K562 (cell line): ENCODE data around the gene EMC8. TPM values are rescaled to one million over a fixed set of nuclear protein-coding genes. Genes with fewer than 3 reads are reported as not detected.

ENCODE experiments used
- FIP1L1 ChIP-seq: fragments of 200-400 bp; formaldehyde crosslinking; IDR thresholded peaks from 2 replicates; pipeline ENCODE4 v1.6.1; 2018; ENCODE audit warnings: mild to moderate bottlenecking, low read depth, low read length; ENCODE audit not compliant: poor library complexity, severe bottlenecking
- HNRNPL ChIP-seq: fragments of 200-400 bp; formaldehyde crosslinking; IDR thresholded peaks from 2 replicates; pipeline ENCODE4 v1.6.1; 2017; ENCODE audit warnings: low read depth, mild to moderate bottlenecking, low read length
- MEF2D ChIP-seq: conservative IDR thresholded peaks from 2 replicates; pipeline ENCODE4 v1.6.1; 2016; ENCODE audit warnings: low read depth, missing genetic modification characterization, missing compliant biosample characterization
- NFIX ChIP-seq: fragments of 250-450 bp; sonication (Bioruptor Pico); IDR thresholded peaks from 2 replicates; pipeline ENCODE4 v1.4.0; 2020; ENCODE audit warnings: low read depth, mild to moderate bottlenecking, moderate library complexity
- RFX7 ChIP-seq: fragments of 250-450 bp; sonication (Bioruptor Pico); IDR thresholded peaks from 2 replicates; pipeline ENCODE4 v1.5.1; 2021; ENCODE audit warnings: mild to moderate bottlenecking
- TBP ChIP-seq: optimal IDR thresholded peaks from 2 replicates; pipeline ENCODE3; 2011; ENCODE audit warnings: low read depth, low read length, improper control_type of control experiment
- ZC3H4 ChIP-seq: sonication (generic); formaldehyde crosslinking; IDR thresholded peaks from 2 replicates; pipeline ENCODE4 v1.9.0; 2021; ENCODE audit warnings: missing genetic modification reagents, borderline replicate concordance
- ZNF140 ChIP-seq: fragments of 250-450 bp; sonication (Bioruptor Pico); IDR thresholded peaks from 2 replicates; pipeline ENCODE4 v1.8.0; 2021; ENCODE audit warnings: moderate library complexity, mild to moderate bottlenecking, inconsistent platforms
- ZNF707 ChIP-seq: fragments of 250-450 bp; sonication (Bioruptor Pico); conservative IDR thresholded peaks from 2 replicates; pipeline ENCODE4 v1.8.0; 2022; ENCODE audit warnings: inconsistent platforms, mild to moderate bottlenecking, moderate library complexity
- polyA plus RNA-seq, 8 experiments: library from polyadenylated mRNA; depleted of rRNA in 4 of 8; stranded (reverse) in 5 of 8; unstranded in 3 of 8; fragments of >200 nt; fragmentation: Nextera tagmentation in 2 of 8; fragmentation: Illumina TruSeq in 1 of 8; extraction: Ambion mirVana in 2 of 8; extraction: Trizol in 1 of 8; gene quantifications; 2 replicates each; pipeline versions ENCODE4 v1.2.1 to v1.2.3, GENCODE V29; 2011 to 2014; ENCODE audit warnings: inconsistent platforms in 1 of 8, missing spikeins in 1 of 8
- total RNA-seq, 7 experiments: library from RNA; depleted of rRNA in 6 of 7; stranded (reverse); fragments of >200 nt in 6 of 7; fragmentation: Illumina TruSeq in 2 of 7; extraction: Trizol in 2 of 7; gene quantifications; 2 replicates each; pipeline versions ENCODE4 v1.2.1 to v1.2.3, GENCODE V29; 2011 to 2021; ENCODE audit warnings: low replicate concordance in 1 of 7
- TF ChIP-seq, protein P1 (sequence below): fragments of 250-450 bp; sonication (Bioruptor Pico); IDR thresholded peaks from 2 replicates; pipeline ENCODE4 v1.5.0; 2022; ENCODE audit warnings: mild to moderate bottlenecking
- TF ChIP-seq, protein P2 (sequence below): fragments of 250-450 bp; sonication (Bioruptor Pico); IDR thresholded peaks from 2 replicates; pipeline ENCODE4 v1.8.0; 2022; ENCODE audit warnings: inconsistent platforms, mild to moderate bottlenecking, moderate library complexity, borderline replicate concordance
- TF ChIP-seq, protein P3 (sequence below): sonication (generic); formaldehyde crosslinking; IDR thresholded peaks from 2 replicates; pipeline ENCODE4 v1.8.1; 2023; ENCODE audit warnings: mild to moderate bottlenecking, missing genetic modification reagents

The EMC8 gene
- total and polyA plus RNA-seq, 9 of the 15 experiments (the other 6 are each of a cell fraction or from before 2014, with no cell fraction given), result 11.4 to 81.8 (median 48.6) TPM

DNA sequence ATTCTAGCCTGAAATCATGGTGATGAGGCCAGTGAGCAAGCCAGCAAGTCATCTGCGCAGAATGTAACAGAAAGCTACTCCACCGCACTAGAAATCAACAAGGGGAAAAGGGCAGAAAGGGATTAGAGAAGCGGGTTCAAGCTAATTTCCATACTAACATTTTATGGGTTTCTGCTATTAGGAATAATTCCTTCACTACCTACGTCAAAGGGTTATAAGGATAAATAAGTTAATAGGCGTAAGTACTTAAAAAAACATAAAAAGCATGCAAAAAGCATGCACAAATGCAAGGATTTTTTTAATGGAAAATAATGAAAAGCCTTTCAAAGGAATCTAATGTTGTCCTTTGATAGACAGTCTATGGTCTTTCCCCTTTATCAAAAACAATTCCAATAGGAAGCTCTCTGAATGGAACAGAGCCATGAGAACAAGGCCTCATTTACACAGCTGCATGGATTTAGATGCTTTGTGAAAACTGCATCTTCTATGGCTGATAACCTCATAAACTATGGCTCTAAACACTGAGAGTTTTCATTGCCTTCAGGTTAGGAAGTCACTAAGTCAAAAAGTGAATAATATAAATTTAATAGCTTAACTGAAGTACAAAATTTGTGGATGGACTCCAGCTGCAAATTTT lies 5.6 kb downstream of the EMC8 start (continued):
- no peak for TF ChIP-seq TBP
- no peak for TF ChIP-seq MEF2D (tag)
- no peak for TF ChIP-seq ZC3H4 (CRISPR knock-in tag)
- TF ChIP-seq ZNF707, result 0 out of 2 replicates have a peak, but pooled peaks have one; percentile 40
- no peak for TF ChIP-seq FIP1L1
- TF ChIP-seq, protein P1, sequence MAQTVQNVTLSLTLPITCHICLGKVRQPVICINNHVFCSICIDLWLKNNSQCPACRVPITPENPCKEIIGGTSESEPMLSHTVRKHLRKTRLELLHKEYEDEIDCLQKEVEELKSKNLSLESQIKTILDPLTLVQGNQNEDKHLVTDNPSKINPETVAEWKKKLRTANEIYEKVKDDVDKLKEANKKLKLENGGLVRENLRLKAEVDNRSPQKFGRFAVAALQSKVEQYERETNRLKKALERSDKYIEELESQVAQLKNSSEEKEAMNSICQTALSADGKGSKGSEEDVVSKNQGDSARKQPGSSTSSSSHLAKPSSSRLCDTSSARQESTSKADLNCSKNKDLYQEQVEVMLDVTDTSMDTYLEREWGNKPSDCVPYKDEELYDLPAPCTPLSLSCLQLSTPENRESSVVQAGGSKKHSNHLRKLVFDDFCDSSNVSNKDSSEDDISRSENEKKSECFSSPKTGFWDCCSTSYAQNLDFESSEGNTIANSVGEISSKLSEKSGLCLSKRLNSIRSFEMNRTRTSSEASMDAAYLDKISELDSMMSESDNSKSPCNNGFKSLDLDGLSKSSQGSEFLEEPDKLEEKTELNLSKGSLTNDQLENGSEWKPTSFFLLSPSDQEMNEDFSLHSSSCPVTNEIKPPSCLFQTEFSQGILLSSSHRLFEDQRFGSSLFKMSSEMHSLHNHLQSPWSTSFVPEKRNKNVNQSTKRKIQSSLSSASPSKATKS, result no peak
- 0 out of 2 replicates have a peak, but pooled peaks have one; percentile 18 for TF ChIP-seq ZNF140
- TF ChIP-seq, protein P2, sequence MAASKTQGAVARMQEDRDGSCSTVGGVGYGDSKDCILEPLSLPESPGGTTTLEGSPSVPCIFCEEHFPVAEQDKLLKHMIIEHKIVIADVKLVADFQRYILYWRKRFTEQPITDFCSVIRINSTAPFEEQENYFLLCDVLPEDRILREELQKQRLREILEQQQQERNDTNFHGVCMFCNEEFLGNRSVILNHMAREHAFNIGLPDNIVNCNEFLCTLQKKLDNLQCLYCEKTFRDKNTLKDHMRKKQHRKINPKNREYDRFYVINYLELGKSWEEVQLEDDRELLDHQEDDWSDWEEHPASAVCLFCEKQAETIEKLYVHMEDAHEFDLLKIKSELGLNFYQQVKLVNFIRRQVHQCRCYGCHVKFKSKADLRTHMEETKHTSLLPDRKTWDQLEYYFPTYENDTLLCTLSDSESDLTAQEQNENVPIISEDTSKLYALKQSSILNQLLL (CRISPR knock-in tag), result peak; percentile 94
- TF ChIP-seq HNRNPL, result no peak
- TF ChIP-seq, protein P3, sequence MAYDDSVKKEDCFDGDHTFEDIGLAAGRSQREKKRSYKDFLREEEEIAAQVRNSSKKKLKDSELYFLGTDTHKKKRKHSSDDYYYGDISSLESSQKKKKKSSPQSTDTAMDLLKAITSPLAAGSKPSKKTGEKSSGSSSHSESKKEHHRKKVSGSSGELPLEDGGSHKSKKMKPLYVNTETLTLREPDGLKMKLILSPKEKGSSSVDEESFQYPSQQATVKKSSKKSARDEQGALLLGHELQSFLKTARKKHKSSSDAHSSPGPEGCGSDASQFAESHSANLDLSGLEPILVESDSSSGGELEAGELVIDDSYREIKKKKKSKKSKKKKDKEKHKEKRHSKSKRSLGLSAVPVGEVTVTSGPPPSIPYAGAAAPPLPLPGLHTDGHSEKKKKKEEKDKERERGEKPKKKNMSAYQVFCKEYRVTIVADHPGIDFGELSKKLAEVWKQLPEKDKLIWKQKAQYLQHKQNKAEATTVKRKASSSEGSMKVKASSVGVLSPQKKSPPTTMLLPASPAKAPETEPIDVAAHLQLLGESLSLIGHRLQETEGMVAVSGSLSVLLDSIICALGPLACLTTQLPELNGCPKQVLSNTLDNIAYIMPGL (CRISPR knock-in tag), result no peak
- TF ChIP-seq NFIX (CRISPR knock-in tag), result peak; percentile 22; the same call in 1 of the 2 replicates
- no peak for TF ChIP-seq RFX7
